Measurements from ENCODE around the gene LBX1.
"Not testable (repeated sequence)": the region's sequence is repeated elsewhere in the genome, so short reads cannot be mapped to it uniquely, and the experiment has no call there.

The LBX1 gene

GRCh38 chr10:101217450-101218281 lies 11.6 kb downstream of the LBX1 start:
- no peak overlapping the region for H3K27ac Mint-ChIP-seq
- ATAC-seq (replicated peaks): no peak
- peak overlapping the region in 1 of 2 donors; percentile 38 for H3K4me3 Mint-ChIP-seq
- H3K36me3 Mint-ChIP-seq (ENCODE audit: insufficient read depth): peaks cover 16% of the 10 kb centered on the region
- H3K4me1 Mint-ChIP-seq (ENCODE audit: low read depth in 2 of 2): peaks cover 20 to 24% of the 10 kb centered on the region in 2 donors
- no peaks in the 10 kb centered on the region for H3K9me3 Mint-ChIP-seq
- no peak for DNase-seq
- peaks cover 89 to 100% of the 10 kb centered on the region in 2 donors for H3K27me3 Mint-ChIP-seq

- DNase-seq: no peak
- Mint-ChIP-seq H3K27me3 (peaks cover 89 to 100% of the 10 kb centered on the region in 2 donors), H3K9me3 (no peaks in the 10 kb centered on the region), H3K36me3 (ENCODE audit: insufficient read depth) (peaks cover 16% of the 10 kb centered on the region), H3K4me3 (peak overlapping the region; percentile 38 to 39), H3K27ac (no peak overlapping the region), H3K4me1 (ENCODE audit: low read depth in 2 of 2) (peaks cover 20 to 24% of the 10 kb centered on the region in 2 donors)
- ATAC-seq (replicated peaks): no peak
Observed at GRCh38 chr10:101217044-101217425, 12.2 kb downstream of the LBX1 start.

- H3K9me3 Mint-ChIP-seq: no peaks in the 10 kb centered on the region
- peaks cover 16% of the 10 kb centered on the region for H3K36me3 Mint-ChIP-seq (ENCODE audit: insufficient read depth)
- peak overlapping the region; percentile 39 to 54 for H3K4me3 Mint-ChIP-seq
- peaks cover 20 to 24% of the 10 kb centered on the region in 2 donors for H3K4me1 Mint-ChIP-seq (ENCODE audit: low read depth in 2 of 2)
- ATAC-seq (replicated peaks) (no peak), DNase-seq (no peak)
- peaks cover 88 to 100% of the 10 kb centered on the region in 2 donors for H3K27me3 Mint-ChIP-seq
- H3K27ac Mint-ChIP-seq: no peak overlapping the region
Observed at GRCh38 chr10:101216207-101217043, 12.8 kb downstream of the LBX1 start.

- H3K36me3 Mint-ChIP-seq (ENCODE audit: insufficient read depth): peaks cover 16% of the 10 kb centered on the region
- peaks cover 20 to 24% of the 10 kb centered on the region in 2 donors for H3K4me1 Mint-ChIP-seq (ENCODE audit: low read depth in 2 of 2)
- H3K27ac Mint-ChIP-seq: no peak overlapping the region
- ATAC-seq (replicated peaks) (no peak), DNase-seq (no peak)
- no peaks in the 10 kb centered on the region for H3K9me3 Mint-ChIP-seq
- H3K4me3 Mint-ChIP-seq: peak overlapping the region in 1 of 2 donors; percentile 78
- peaks cover 84 to 100% of the 10 kb centered on the region in 2 donors for H3K27me3 Mint-ChIP-seq
Observed at GRCh38 chr10:101215397-101216206, 13.7 kb downstream of the LBX1 start.

GRCh38 chr10:101214446-101215396 lies 14.5 kb downstream of the LBX1 start:
- H3K9me3 Mint-ChIP-seq: no peaks in the 10 kb centered on the region
- peaks cover 20 to 24% of the 10 kb centered on the region in 2 donors for H3K4me1 Mint-ChIP-seq (ENCODE audit: low read depth in 2 of 2)
- DNase-seq (peak; percentile 67 to 71 (median 69)), ATAC-seq (replicated peaks) (peak; percentile 78)
- H3K4me3 Mint-ChIP-seq: peak overlapping the region; percentile 78
- H3K27ac Mint-ChIP-seq: no peak overlapping the region
- H3K27me3 Mint-ChIP-seq: peaks cover 82 to 100% of the 10 kb centered on the region in 2 donors
- H3K36me3 Mint-ChIP-seq (ENCODE audit: insufficient read depth): peaks cover 16% of the 10 kb centered on the region

- Mint-ChIP-seq H3K9me3 (no peaks in the 10 kb centered on the region), H3K4me3 (no peak overlapping the region), H3K36me3 (ENCODE audit: insufficient read depth) (peaks cover under 1% of the 10 kb centered on the region), H3K4me1 (ENCODE audit: low read depth in 2 of 2) (peaks cover 2 to 3% of the 10 kb centered on the region in 2 donors), H3K27ac (no peak overlapping the region), H3K27me3 (peaks cover 61 to 91% of the 10 kb centered on the region in 2 donors)
- ATAC-seq (replicated peaks) (no peak), DNase-seq (no peak)
Observed at GRCh38 chr10:101208543-101208942, 20.7 kb downstream of the LBX1 start.

- no peak overlapping the region for H3K4me3 Mint-ChIP-seq
- no peaks in the 10 kb centered on the region for H3K9me3 Mint-ChIP-seq
- ATAC-seq (replicated peaks): no peak
- H3K27me3 Mint-ChIP-seq: peaks cover 57 to 90% of the 10 kb centered on the region in 2 donors
- no peaks in the 10 kb centered on the region for H3K4me1 Mint-ChIP-seq (ENCODE audit: low read depth in 2 of 2)
- H3K36me3 Mint-ChIP-seq (ENCODE audit: insufficient read depth): no peaks in the 10 kb centered on the region
- DNase-seq: no peak
- no peak overlapping the region for H3K27ac Mint-ChIP-seq
Observed at GRCh38 chr10:101207026-101207425, 22.2 kb downstream of the LBX1 start.

- DNase-seq; H3K36me3 Mint-ChIP-seq (ENCODE audit: insufficient read depth); H3K9me3 Mint-ChIP-seq; H3K4me3 Mint-ChIP-seq; H3K27ac Mint-ChIP-seq; H3K4me1 Mint-ChIP-seq (ENCODE audit: low read depth in 2 of 2); ATAC-seq (replicated peaks): not testable (repeated sequence)
- H3K27me3 Mint-ChIP-seq: peaks cover 33 to 82% of the 10 kb centered on the region in 2 donors
Observed at GRCh38 chr10:101202667-101203066, 26.6 kb downstream of the LBX1 start.

GRCh38 chr10:101198326-101198977 lies 30.8 kb downstream of the LBX1 start:
- ATAC-seq (replicated peaks); H3K36me3 Mint-ChIP-seq (ENCODE audit: insufficient read depth); DNase-seq; H3K4me3 Mint-ChIP-seq; H3K27ac Mint-ChIP-seq; H3K4me1 Mint-ChIP-seq (ENCODE audit: low read depth in 2 of 2); H3K9me3 Mint-ChIP-seq: not testable (repeated sequence)
- H3K27me3 Mint-ChIP-seq: peaks cover 41 to 84% of the 10 kb centered on the region in 2 donors

- Mint-ChIP-seq H3K27me3 (peaks cover 53 to 79% of the 10 kb centered on the region in 2 donors), H3K4me1 (ENCODE audit: low read depth in 2 of 2) (no peaks in the 10 kb centered on the region), H3K4me3 (no peak overlapping the region), H3K9me3 (no peaks in the 10 kb centered on the region), H3K36me3 (ENCODE audit: insufficient read depth) (no peaks in the 10 kb centered on the region), H3K27ac (no peak overlapping the region)
- DNase-seq: no peak
- no peak for ATAC-seq (replicated peaks)
Observed at GRCh38 chr10:101195921-101196320, 33.3 kb downstream of the LBX1 start.

GRCh38 chr10:101189461-101190401 lies 39.5 kb downstream of the LBX1 start:
- no peak overlapping the region for H3K27ac Mint-ChIP-seq
- no peak for ATAC-seq (replicated peaks)

More at GRCh38 chr10:101189461-101190401, 39.5 kb downstream of the LBX1 start:
- Mint-ChIP-seq H3K36me3 (ENCODE audit: insufficient read depth) (no peaks in the 10 kb centered on the region), H3K27me3 (peaks cover 22 to 29% of the 10 kb centered on the region in 2 donors), H3K9me3 (no peaks in the 10 kb centered on the region), H3K4me1 (ENCODE audit: low read depth in 2 of 2) (no peaks in the 10 kb centered on the region), H3K4me3 (no peak overlapping the region)
- DNase-seq: no peak

All from effector memory CD8-positive, alpha-beta T cell (primary cell).